Left hindlimb (tissue), 1 donor: ENCODE results near the gene CADPS.

ENCODE experiments used
- DNase-seq: peaks from one replicate; pipeline ENCODE4 v3.0.0-alpha.2; 2018

The CADPS gene

DNA sequence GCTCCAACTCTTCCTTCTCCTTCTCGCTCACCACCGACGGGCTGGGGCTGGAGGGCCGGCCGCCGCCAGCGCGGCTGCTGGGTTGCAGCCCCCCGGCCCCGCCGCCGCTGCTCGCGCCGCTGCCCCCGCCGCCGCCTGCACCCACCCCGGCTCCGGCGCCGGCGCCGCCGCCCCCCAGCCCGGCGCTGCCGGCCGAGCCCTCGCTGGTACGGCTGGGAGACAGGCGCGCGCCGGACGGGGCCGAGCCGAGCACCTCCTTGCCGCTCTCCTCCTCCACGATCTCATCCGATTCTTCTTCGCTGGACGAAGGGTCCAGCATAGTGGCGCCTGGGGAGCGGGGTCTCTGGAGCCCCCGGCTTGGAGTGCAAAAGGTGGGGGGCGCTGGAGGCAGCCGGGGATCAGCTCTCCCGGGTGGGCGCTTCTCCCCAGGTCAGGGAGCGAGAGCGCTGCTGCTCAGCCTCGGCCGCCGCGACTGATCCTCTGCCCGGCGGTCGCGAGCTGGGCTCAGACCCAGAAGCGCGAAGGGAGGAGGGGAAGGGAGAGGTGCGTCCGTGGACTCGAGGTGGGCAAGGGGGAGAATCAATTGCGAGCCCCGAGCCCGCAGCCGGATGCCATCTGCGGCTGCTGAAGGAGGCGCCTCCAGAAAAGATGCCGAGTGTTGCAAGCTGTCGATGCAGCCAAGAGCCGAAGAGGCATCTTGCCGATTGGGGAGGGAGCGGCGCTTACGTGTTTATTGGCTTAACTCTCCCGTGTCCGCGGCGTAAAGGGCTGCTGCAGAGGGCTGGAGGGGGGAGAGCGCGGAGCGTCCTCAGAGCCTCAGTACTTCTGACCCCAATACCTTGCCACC lies at the start of gene CADPS:
Gene CADPS, minus strand, starts transcription at position 706 of the 847 bp plus-strand sequence. Its CDS starts 387 bp downstream, at position 319.
- no peak for DNase-seq

DNA sequence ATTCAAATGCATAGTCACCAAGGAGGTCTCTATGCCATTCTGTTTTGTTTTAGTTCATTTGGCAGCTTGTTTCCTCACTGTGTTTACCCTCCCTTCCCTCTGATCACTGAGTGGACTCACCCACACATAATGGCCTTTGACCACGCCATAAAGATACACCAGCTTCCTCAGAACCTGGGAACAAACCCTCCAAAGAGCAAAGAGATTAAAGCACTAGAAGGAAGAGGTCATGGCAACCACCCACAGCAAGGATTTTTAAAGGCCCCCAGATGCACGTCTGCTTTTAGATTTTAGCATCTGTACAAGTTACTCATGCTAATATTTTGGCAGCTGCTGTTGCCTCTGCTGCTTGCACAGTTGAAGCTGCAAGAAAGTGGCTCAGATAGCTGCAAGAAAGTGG lies 47.9 kb upstream of the CADPS start:
- no peak for DNase-seq

DNA sequence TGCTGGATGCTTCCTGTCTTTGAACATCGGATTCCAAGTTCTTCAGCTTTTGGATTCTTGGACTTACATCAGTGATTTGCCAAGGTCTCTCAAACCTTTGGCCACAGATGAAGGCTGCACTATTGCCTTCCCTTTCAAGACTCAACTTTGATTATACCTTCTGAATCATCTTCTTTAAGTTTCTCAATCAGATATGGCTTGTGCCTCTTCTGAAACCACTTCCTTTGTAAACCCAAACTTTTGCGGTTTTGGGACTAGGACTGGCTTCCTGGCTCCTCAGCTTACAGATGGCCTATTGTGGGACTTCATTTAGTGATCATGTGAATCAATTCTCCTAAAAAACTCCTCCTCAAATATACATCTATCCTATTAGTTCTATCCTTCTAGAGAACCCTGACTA lies 47.1 kb upstream of the CADPS start:
- DNase-seq = no peak

DNA sequence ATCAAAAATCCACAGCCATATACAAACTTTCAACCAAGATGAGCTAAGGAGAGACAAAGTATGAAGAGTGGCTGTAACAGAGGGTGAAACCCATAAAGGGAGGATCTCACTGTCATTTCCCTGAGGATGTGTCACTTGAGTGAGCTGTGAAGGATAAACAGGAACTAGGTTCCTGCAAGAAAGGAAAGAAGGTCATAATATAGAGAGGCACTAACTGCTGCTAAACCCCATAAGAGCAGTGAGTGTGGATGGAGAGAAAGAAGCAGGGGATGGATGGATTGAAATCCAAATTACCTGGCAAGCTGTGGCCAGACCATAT lies 45.2 kb upstream of the CADPS start:
- no peak for DNase-seq

DNA sequence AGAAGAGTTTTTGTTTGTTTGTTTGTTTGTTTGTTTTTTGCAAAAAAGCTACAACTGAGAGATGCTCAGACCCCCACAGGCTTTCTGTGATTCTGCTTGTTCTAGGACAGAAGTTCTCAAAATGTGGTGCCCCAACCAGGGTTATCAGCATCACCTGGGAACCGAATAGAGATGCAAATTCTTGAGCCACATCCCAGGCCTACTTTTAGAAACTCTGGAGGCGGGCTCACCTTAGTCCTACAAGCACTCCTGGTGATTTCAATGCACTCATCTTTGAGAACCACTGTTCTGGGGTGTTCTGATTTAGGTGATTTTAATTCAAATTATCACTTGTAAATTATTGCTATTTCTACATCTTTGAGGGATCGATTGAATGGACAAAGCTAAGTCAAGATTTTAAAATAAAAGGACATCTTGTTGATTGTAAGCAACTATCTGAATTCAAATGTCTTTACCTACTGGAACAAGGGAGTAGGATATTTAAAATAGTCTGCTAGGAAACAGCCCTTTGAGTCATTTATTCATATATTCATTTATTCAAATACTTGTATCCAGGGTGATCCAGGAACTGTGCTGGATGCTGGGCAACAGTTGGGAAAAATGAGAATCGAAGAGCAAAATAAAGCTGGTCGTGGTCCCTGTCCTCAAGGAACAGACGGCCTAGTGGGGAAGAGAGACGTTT lies 44.7 kb upstream of the CADPS start:
- no peak for DNase-seq

DNA sequence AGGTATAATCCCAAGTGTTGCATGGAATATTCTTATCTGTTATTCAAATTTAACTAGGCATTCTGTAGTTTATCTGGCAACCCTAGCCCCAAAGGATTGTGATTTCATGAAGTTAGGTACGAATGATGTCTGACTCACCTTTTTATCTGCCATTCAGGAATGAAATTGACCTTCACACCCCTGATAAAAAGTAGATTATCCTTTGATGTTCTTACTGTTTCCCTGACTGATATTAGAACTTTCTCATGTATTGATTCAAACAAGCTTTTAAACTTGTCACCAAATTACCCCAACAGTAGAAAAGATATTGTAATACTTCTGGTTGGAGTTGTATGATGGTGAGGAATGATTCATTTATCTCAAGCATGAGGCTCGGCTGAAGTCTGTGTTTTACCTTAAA lies 43.6 kb upstream of the CADPS start:
- DNase-seq = no peak

DNA sequence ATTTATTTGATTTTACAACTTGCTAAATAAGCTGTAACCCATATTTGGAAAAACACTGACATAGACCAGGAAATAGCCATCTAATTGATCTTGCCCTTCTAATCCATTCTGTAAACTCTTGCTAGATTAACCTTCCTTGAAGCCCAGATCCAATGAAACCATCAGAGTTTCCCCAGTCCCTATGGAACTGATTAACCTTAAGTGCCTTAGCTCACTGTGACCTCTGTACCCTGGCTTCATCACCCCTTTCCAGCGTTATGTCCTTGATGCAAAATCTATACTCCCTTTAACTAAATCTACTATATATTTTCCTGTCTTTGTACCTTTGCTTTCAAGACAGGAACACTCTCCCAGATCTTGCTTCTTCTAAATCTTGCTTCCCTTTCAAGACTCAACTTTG lies 42.9 kb upstream of the CADPS start:
- no peak for DNase-seq

DNA sequence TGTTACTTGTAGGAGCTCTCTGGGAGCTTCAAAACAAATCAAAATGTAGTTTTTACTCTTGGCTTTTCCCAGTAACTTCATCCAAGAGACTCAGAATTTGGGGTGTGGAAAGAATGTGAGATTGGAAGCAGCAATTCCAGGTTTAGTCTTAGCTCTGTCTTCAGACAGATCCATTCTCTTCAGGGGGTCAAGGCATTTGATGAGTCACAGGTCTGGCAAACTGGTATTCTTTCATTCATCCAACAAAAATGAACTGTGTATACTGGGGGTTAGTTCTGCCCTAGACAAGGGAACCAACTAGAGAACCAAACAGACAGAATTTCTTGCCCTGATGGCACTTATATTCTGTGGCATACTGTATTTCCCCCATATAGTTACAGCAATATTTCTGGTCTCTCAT lies 36.3 kb upstream of the CADPS start:
- no peak for DNase-seq

DNA sequence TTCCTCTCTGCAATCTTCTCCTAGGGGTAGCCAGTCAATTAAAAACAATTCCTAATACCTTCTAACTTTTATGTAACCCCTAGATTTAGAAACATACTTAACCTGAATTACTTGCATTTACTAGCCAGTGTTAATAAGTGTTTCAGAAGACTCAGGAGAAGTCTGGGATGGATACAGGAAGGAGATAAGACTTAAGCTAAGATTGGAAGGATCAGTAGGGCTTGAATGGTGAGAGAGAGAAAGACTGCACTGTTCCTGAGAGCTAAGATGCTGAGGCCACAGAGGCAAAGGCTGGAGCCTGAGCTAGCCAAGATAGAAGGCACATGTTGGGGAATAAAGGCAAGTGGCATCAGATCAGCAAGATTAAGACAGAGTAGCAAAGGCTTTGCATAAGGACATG lies 30.1 kb upstream of the CADPS start:
- DNase-seq = no peak

DNA sequence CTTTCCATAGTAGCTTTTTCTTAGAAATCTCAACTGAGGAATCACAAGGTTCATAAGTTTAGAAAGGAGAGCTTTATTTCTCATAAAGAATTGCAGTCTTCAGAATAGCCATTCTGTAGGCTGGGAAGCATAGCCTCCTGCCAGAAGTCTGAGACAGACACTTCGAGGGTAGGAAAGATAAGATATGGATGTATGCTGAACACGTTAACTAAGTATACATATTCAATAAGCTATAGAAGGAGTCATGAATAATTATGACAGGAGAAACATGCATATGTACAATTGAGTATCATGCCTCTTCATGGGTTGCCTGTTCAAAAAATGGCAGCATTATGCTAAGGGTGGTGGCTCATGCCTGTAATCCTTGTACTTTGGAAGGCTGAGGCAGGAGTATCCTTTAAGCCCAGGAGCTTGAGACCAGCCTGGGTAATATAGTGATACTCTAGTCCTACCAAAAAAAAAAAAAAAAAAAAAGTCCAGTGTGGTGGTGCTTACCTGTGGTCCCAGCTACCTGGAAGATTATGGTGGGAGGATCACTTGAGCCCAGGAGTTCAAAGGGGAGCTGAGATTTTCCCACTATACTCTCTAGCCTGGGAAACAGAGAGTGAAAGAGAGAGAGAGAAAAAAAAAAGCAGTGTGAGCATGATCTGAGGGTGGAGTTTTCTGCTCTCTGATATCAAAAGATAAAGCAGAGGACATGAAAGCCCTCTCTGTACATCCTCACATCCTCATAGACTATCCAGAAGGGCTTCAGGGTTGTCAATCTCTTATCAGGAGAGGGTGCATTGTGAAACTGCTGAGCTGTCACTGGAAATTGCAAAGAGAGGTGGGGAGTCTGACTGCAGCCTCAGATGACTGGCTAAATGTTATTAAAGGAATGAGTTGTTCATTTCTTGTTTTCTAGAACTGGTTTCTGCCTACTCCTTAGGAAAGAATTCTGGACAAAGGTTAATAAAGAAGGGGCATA lies 23.6 kb upstream of the CADPS start:
- no peak for DNase-seq

DNA sequence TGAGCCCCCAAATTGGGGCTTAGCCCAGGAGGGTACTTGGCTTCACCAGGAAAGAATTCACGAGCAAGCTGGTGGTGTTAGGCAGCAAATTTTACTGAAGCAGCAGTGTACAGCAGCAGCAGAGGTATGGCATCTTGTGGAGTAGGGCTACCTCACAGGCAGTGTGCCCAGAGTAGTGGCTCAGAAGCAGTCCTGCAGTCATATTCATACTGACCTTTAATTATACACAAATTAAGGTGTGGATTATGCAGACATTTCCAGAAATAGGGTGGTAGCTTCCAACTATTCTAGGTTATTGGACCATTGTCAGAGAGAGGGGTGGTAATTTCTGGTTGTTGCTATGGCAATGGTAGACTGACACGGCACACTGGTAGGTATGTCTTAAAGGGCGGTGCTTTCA lies 20.7 kb upstream of the CADPS start:
- no peak for DNase-seq

DNA sequence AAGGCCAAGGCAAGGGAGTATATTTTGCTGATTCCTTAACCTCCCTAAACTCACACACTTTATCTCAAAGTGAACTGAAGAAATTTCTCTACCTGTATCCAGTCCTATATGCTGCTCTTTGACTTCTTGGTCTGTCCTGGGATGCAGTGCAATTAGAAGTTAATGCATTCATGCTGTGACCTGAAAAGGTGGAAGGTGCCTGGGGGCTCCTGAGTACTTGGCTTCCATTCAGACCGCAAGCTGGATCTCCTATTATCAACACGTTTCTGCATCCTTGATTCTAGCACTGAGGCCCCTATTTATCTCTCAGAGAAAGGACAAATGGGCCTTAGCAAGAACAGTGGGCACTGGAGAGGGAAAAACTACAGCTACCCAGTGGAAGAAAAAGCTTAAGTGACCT lies 17.7 kb upstream of the CADPS start:
- DNase-seq = no peak

DNA sequence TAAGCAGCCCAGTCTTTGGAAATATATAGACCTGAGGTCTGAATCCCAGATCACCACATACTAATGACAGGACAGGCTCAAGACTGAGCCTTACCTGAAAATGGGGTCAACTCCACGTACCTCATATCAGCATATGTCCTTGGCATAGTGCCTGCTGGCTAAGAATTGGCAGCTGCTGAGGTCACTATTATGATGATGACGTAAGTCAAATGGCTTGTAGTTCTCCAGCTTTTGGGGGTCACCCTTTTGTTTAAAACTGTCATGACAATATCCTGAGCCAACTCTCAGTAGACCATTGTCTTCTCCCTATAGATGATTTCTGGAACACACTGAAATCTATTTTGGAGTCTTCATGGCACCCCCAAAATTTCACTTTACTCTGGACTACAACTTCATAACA lies 16.8 kb upstream of the CADPS start:
- no peak for DNase-seq

DNA sequence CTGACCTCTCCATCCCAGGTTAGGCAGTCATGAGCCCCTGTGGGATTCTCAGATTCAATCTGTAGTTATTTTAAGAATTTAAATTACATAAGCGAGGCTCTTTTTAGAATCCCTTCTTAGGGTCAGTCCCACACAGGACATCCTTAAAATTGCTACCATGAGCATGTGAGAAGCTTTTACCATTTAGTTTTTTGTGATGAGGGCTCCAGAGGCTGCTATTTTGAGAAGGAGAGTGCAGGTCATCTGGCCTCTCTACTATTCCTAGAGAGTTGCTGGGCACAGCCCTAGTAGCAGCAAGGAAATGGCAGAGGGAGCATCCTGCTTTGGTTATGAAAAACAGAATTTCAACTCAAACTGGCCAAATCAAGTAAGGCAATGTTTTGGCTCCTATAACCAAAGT lies 13.6 kb upstream of the CADPS start:
- DNase-seq = no peak

DNA sequence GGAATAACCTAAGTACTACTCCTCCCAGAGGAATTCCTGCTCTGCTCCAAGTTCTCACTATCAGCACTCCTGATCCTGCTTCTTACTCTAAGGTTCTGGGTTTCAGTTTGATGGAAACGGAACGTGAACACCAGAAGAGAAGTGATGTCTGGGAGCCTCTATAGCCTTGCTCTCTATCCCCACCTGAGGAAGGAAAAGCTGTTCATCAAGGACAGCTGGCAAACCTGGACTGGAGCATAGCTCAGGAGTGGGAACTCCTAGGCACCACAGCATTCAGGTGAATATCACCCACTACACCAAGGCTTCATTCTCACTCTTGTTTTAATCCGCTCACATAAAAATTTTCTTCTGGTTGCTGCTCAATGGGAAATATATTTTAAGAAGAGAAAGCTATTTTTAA lies 13.0 kb upstream of the CADPS start:
- no peak for DNase-seq

DNA sequence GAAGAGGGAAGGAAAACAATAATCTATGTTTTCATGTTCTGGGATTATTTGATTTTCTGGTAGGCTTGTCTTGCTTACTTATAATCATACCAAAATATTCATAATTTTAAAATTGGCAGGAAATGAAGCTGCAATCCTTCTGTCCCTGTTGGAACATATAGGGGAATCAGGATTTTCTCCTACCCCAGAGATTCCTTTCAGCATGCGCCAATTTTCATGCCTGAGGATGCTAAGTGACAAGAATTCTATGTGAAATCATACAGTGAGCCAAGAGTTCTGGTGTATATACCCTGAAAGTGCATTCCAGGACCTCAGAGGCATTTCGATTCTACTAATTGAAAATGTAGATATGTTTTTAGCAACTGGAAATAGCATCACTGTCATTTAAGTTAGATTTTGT lies 9.9 kb upstream of the CADPS start:
- DNase-seq = no peak

DNA sequence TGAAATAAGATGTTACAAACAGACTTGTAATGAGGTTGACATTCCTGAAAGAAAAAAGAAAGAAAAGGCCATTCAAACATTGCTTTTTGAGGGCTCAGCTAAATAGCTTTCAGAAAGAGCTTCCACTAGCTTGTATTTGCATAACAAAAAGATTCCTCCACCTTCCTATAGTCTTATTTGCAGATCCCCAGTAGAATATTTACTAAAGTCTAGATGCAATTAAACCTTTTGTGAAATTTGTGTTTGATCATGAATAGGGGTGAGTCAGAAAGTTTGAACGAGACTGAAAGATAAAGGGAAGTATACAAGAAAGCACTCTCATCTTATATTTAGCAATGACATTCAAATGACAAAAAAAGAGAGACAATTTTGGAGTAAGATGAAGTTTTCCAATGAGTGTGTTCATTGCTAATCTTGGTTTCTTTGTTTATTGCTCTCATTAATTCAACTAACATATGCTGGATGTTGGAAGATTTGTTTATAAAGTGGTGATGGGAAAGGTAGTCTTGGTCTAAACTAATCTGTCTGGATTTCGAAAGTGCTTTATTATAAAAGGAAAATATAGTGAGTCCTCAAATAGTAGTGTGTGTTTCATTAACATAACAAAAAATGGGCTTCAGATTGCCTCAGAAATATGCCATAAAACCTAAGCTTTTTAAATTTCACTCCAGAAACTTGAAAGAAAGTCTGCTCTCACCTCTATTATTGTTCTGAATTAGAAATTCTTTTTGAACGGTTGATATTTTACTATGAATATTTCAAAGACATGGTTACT lies 9.1 kb upstream of the CADPS start:
- DNase-seq = no peak

DNA sequence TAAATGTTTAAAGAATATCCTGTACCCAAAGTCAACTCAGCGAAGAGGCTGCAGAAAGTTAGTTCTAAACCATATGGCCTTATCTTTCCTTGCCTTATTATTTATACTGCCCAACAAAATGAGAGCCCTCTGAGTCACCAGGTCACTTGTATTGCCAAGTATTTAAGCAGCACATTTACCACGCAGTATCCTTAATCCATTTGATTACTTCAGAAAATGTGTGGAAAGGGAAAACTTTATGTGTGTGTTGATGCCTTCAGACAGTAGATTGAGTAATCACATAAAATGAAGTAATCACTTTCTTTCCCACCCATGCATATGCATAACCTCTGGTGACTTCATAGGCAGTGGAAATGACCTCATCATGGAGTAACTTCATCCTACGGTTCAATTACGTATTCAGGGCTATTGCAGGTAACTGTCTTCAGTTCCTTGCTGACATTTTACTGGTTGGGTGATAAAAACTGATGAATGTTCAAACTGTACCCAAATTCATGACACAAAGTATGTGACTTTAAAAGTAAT lies 7.5 kb upstream of the CADPS start:
- DNase-seq = no peak

DNA sequence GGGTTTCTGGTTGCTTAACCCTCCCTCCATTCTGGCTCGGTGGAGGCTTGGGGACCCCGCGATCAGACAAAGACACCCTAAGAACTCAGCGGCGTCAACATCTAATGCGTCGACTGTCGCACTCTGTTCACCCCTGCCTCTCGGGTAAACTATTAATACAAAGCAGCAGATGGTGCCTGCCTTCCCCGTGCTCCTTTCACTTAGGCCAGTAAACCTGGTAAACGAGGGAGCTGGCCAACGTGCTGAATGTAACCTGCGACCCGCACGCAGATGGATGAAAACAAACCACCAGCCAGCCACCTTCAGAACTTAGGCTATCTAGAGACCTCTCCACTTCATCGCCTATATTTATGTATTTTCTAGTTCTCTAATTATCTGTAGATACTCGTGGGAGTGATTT lies 848 bp upstream of the CADPS start:
- peak; percentile 37 for DNase-seq

DNA sequence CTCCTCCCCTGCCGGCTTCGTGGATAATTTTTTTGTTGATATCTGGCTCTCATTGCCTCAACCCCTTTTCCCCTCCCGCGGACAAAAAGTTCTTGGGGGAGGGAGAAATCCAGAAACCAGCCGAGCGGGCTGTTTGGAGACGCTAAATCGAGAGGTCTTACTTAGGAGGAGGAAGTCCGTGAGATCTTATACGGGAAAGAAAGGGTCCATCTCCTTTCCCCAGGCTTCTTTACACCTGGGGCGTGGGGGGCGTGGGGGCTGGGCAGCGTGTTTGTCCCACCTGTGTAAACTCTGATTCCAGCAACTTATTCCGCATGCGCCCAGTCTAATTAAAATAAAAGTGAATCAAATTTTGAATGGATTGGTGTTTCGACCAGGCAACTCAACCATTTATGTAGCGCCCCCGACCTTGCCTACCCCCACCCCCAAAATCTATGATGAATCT lies 364 bp upstream of the CADPS start:
- no peak for DNase-seq

DNA sequence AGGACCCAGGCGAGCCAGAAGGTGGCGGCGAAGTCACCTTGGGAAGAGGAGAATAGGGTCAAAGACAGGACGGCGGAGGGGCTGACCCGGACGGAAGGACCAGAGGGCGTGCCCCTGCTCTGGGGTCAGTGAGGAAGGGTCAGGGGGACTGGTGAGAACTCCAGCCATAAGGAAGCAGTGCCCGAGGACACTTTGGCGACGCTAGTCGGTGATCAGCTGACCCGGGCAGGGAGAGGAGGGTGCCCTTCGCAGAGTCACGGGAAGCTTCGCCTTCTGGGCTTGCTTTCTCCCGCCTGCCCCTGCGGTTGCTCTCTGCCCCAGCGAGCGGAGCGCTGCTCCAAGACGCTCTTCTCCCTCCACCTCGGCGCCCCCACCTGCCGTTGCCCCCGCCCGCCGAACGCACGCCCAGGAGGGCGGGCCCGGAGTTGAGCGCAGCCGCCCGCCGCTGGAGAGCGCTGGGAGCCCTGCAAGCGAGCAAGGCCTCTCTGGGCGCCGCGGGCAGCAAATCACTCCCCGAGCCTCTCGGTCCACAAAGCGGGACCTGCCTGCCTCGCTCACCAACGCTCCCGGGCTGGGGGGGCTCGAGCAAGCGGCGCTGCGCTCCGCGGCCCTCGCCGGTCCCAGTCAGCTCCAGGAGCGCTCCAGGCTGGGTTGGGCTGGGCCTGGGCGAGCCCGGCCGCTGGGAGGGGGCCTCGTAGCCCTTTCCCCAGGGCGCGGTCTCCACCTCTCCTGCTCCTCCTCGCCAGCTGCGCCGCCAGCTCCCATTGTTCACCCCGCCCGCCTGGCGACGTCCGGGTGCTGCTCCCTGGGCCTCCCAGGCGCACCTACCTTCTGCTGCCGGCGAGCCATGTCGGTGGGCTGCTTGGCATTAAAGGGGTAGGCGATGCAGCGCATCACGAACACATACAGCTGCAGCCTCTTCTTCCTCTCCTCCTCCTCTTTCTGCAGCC lies 1.2 kb downstream of the CADPS start:
- peak; percentile 22 for DNase-seq
